H9 (cell line): Measurements from ENCODE around the gene ACSBG1. TPM values are rescaled to one million over a fixed set of nuclear protein-coding genes. Genes with fewer than 3 reads are reported as not detected.

ENCODE experiments used
- DNase-seq: peaks from one replicate; pipeline ENCODE4 v3.0.0-alpha.2; 2017
- H2AFZ ChIP-seq: one replicate; pipeline ENCODE4 v1.6.1; 2013; ENCODE audit warnings: mild to moderate bottlenecking, low read length, control low read depth, moderate library complexity
- H2AK5ac ChIP-seq: 2 replicates; pipeline ENCODE4 v1.6.1; 2013; ENCODE audit warnings: low read length, control low read depth, mixed read lengths; ENCODE audit not compliant: insufficient read length
- H2BK120ac ChIP-seq: one replicate; pipeline ENCODE4 v1.6.1; 2013; ENCODE audit warnings: low read depth, mild to moderate bottlenecking, low read length, control low read depth, inconsistent platforms; ENCODE audit not compliant: poor library complexity, severe bottlenecking
- H2BK12ac ChIP-seq: 2 replicates; pipeline ENCODE4 v1.6.1; 2013; ENCODE audit warnings: low read length, control low read depth, mixed read lengths, low read depth; ENCODE audit not compliant: insufficient read length
- H2BK15ac ChIP-seq: 2 replicates; pipeline ENCODE4 v1.6.1; 2013; ENCODE audit warnings: low read depth, low read length, control low read depth
- H2BK20ac ChIP-seq: one replicate; pipeline ENCODE4 v1.6.1; 2013; ENCODE audit warnings: low read depth, mild to moderate bottlenecking, low read length, control low read depth, inconsistent platforms; ENCODE audit not compliant: poor library complexity, severe bottlenecking
- H2BK5ac ChIP-seq: 2 replicates; pipeline ENCODE4 v1.6.1; 2013; ENCODE audit warnings: low read length, control low read depth, mixed read lengths; ENCODE audit not compliant: insufficient read length
- H3K14ac ChIP-seq: 2 replicates; pipeline ENCODE4 v1.6.1; 2013; ENCODE audit warnings: low read length, control low read depth; ENCODE audit not compliant: insufficient read depth
- H3K18ac ChIP-seq: 2 replicates; pipeline ENCODE4 v1.6.1; 2013; ENCODE audit warnings: low read depth, mild to moderate bottlenecking, mixed read lengths, low read length, control low read depth; ENCODE audit not compliant: insufficient read length
- H3K23ac ChIP-seq: 2 replicates; pipeline ENCODE4 v1.6.1; 2013; ENCODE audit warnings: low read length, control low read depth, mixed read lengths, low read depth; ENCODE audit not compliant: insufficient read length
- H3K23me2 ChIP-seq: 2 replicates; pipeline ENCODE4 v1.6.1; 2013; ENCODE audit warnings: low read depth, mild to moderate bottlenecking, mixed read lengths, low read length, control low read depth; ENCODE audit not compliant: insufficient read length, poor library complexity, severe bottlenecking
- H3K27ac ChIP-seq: 2 replicates; pipeline ENCODE4 v1.5.1; 2013; ENCODE audit warnings: low read length, control low read depth, mixed read lengths, low read depth; ENCODE audit not compliant: insufficient read length
- H3K27me3 ChIP-seq: 2 replicates; pipeline ENCODE4 v1.6.1; 2013; ENCODE audit warnings: low read length, control low read depth, inconsistent platforms; ENCODE audit not compliant: insufficient read depth
- H3K4ac ChIP-seq: 2 replicates; pipeline ENCODE4 v1.6.1; 2013; ENCODE audit warnings: low read depth, mild to moderate bottlenecking, control low read depth, inconsistent platforms, low read length, moderate library complexity
- H3K4me1 ChIP-seq: 2 replicates; pipeline ENCODE4 v1.6.1; 2013; ENCODE audit warnings: low read length, control low read depth, inconsistent platforms; ENCODE audit not compliant: insufficient read depth
- H3K4me2 ChIP-seq: 2 replicates; pipeline ENCODE4 v1.6.1; 2013; ENCODE audit warnings: low read length, control low read depth, mixed read lengths; ENCODE audit not compliant: insufficient read length, insufficient read depth
- H3K56ac ChIP-seq: 2 replicates; pipeline ENCODE4 v1.6.1; 2013; ENCODE audit warnings: low read depth, mild to moderate bottlenecking, mixed read lengths, low read length, control low read depth; ENCODE audit not compliant: insufficient read length
- H3K79me1 ChIP-seq: 2 replicates; pipeline ENCODE4 v1.6.1; 2013; ENCODE audit warnings: low read depth, mild to moderate bottlenecking, moderate library complexity, low read length, control low read depth, inconsistent platforms; ENCODE audit not compliant: insufficient read depth, poor library complexity, severe bottlenecking
- H3K79me2 ChIP-seq: 2 replicates; pipeline ENCODE4 v1.6.1; 2013; ENCODE audit warnings: low read length, control low read depth, inconsistent platforms; ENCODE audit not compliant: insufficient read depth
- H3K9ac ChIP-seq: 2 replicates; pipeline ENCODE4 v1.6.1; 2013; ENCODE audit warnings: low read length, control low read depth, mixed read lengths; ENCODE audit not compliant: insufficient read length; ENCODE audit errors: extremely low read depth
- H3K9me3 ChIP-seq: one replicate; pipeline ENCODE4 v1.6.1; 2013; ENCODE audit warnings: low read depth, low read length, inconsistent platforms; ENCODE audit not compliant: control insufficient read depth
- H3T11ph ChIP-seq: one replicate; pipeline ENCODE4 v1.6.1; 2013; ENCODE audit warnings: mild to moderate bottlenecking, low read length, control low read depth, inconsistent platforms
- H4K20me1 ChIP-seq: one replicate; pipeline ENCODE4 v1.6.1; 2013; ENCODE audit not compliant: control insufficient read depth, insufficient read length, insufficient read depth
- H4K5ac ChIP-seq: 2 replicates; pipeline ENCODE4 v1.6.1; 2013; ENCODE audit warnings: low read depth, mild to moderate bottlenecking, mixed read lengths, low read length, control low read depth; ENCODE audit not compliant: insufficient read length
- H4K8ac ChIP-seq: replicated peaks from 2 replicates; pipeline ENCODE4 v1.6.1; 2013; ENCODE audit warnings: low read length, control low read depth, mixed read lengths, low read depth; ENCODE audit not compliant: insufficient read length
- H4K91ac ChIP-seq: 2 replicates; pipeline ENCODE4 v1.6.1; 2013; ENCODE audit warnings: low read depth, mild to moderate bottlenecking, moderate library complexity, mixed read lengths, low read length, control low read depth; ENCODE audit not compliant: insufficient read length
- H3K27ac Mint-ChIP-seq, 3 experiments: 2 replicates in 2 of 3; 3 replicates in 1 of 3; pipeline ENCODE4 v1.8.0; 2020 to 2021; ENCODE audit warnings: mixed read lengths in 3 of 3, mild to moderate bottlenecking in 1 of 3, moderate library complexity in 1 of 3
- H3K27me3 Mint-ChIP-seq: 2 replicates; pipeline ENCODE4 v1.8.0; 2021; ENCODE audit warnings: low read depth, mild to moderate bottlenecking, moderate library complexity, mixed read lengths
- H3K36me3 Mint-ChIP-seq, 3 experiments: 2 replicates in 2 of 3; 3 replicates in 1 of 3; pipeline ENCODE4 v1.8.0; 2020 to 2021; ENCODE audit warnings: low read depth in 3 of 3, mixed read lengths in 3 of 3; ENCODE audit not compliant: insufficient read depth in 1 of 3
- H3K4me1 Mint-ChIP-seq, 2 experiments: 2 replicates each; pipeline ENCODE4 v1.8.0; 2020; ENCODE audit warnings: mixed read lengths in 2 of 2
- H3K4me3 Mint-ChIP-seq, 2 experiments: 2 replicates in 1 of 2; 3 replicates in 1 of 2; pipeline ENCODE4 v1.8.0; 2020 to 2021; ENCODE audit warnings: mild to moderate bottlenecking in 2 of 2, mixed read lengths in 2 of 2, moderate library complexity in 1 of 2
- H3K9me3 Mint-ChIP-seq, 2 experiments: 2 replicates in 1 of 2; 3 replicates in 1 of 2; pipeline ENCODE4 v1.8.0; 2020; ENCODE audit warnings: mild to moderate bottlenecking in 2 of 2, mixed read lengths in 2 of 2, moderate library complexity in 1 of 2
- CTCF ChIP-seq: fragments of 200-600 bp; sonication (generic); conservative IDR thresholded peaks from 3 replicates; pipeline ENCODE4 v1.8.0; 2021; ENCODE audit warnings: antibody characterized with exemption, mild to moderate bottlenecking
- WGBS: extraction: QIAGEN DNeasy Blood & Tissue Kit; methylation state at CpG from one replicate; pipeline ENCODE4 v1.1.7; 2013; ENCODE audit warnings: missing lambda C conversion rate, low lambda C conversion rate, mixed read lengths; ENCODE audit not compliant: insufficient read length; ENCODE audit errors: extremely low coverage; 5-methylcytosine and 5-hydroxymethylcytosine counted together
- total RNA-seq: library from RNA; stranded (reverse); gene quantifications from 2 replicates; pipeline ENCODE4 v1.2.1, GENCODE V29; 2021

ACSBG1 gene
- total RNA-seq, 1 experiment from 2014 or later = 2.2 TPM

- no peak within 1 kb of the TSS; the same call in 1 of the 2 replicates for H2BK15ac ChIP-seq
- H3K23ac ChIP-seq = no peak within 1 kb of the TSS
- H3T11ph ChIP-seq = no peak within 1 kb of the TSS
- H3K4ac ChIP-seq = no peak within 1 kb of the TSS
- Mint-ChIP-seq H3K36me3 (peaks cover 0 to 3% (median 3%) of the 10 kb centered on the region in 3 experiments; a peak in 3 of 7 replicates), H3K27ac (peak within 1 kb of the TSS; percentile 85 to 97 (median 85); a peak in 5 of 7 replicates), H3K4me1 (peaks cover 22 to 27% of the 10 kb centered on the region in 2 experiments), H3K27me3 (peaks cover 2% of the 10 kb centered on the region; the same call in 1 of the 2 replicates), H3K4me3 (peak within 1 kb of the TSS; percentile 80 to 91), H3K9me3 (no peaks in the 10 kb centered on the region; a peak in 1 of 5 replicates)
- H3K9me3 ChIP-seq = no peaks in the 10 kb centered on the region
- peak within 1 kb of the TSS; percentile 15 for H2AFZ ChIP-seq
- no CpG with 5 or more reads among the region's 79 CpGs for WGBS
- no peak within 1 kb of the TSS for H3K18ac ChIP-seq
- H3K27ac ChIP-seq = no peak within 1 kb of the TSS
- DNase-seq = peak; percentile 86
- H4K5ac ChIP-seq = no peak within 1 kb of the TSS
- no peak within 1 kb of the TSS for H2BK20ac ChIP-seq
- no peak within 1 kb of the TSS for H4K8ac ChIP-seq
- H3K27me3 ChIP-seq = no peaks in the 10 kb centered on the region
- H3K79me2 ChIP-seq = no peaks in the 10 kb centered on the region
- no peak within 1 kb of the TSS for H2BK12ac ChIP-seq
- no peak within 1 kb of the TSS for H3K56ac ChIP-seq
- H2BK5ac ChIP-seq = no peak within 1 kb of the TSS
- peaks cover 3% of the 10 kb centered on the region; the same call in 1 of the 2 replicates for H3K4me1 ChIP-seq
- peak; percentile 69 for TF ChIP-seq CTCF
- peak within 1 kb of the TSS; percentile 96 for H3K4me2 ChIP-seq
- H3K9ac ChIP-seq = peak within 1 kb of the TSS; percentile 68
- H2BK120ac ChIP-seq = no peak within 1 kb of the TSS
- no peak within 1 kb of the TSS for H4K91ac ChIP-seq
- H3K14ac ChIP-seq = peak within 1 kb of the TSS; percentile 52
- no peak within 1 kb of the TSS for H2AK5ac ChIP-seq
- no peaks in the 10 kb centered on the region for H4K20me1 ChIP-seq
- peaks cover 6% of the 10 kb centered on the region for H3K23me2 ChIP-seq
- H3K79me1 ChIP-seq = no peaks in the 10 kb centered on the region
Observed at GRCh38 chr15:78131295-78132061, 102.9 kb downstream of the ACSBG1 start, which contains the start of gene CIB2. TSS of gene CIB2 (minus strand) at chr15:78131445. CDS start at chr15:78131215, 230 bp downstream.
